GM18909 (cell line): ENCODE measurements around the gene PPP1CB.

ENCODE experiments used
- ATAC-seq: cut with Tn5 transposase; IDR thresholded peaks from one replicate; pipeline ENCODE4 v1.9.1; 2021; ENCODE audit warnings: mild to moderate bottlenecking; ENCODE audit not compliant: unreplicated experiment, poor library complexity

The PPP1CB gene

DNA sequence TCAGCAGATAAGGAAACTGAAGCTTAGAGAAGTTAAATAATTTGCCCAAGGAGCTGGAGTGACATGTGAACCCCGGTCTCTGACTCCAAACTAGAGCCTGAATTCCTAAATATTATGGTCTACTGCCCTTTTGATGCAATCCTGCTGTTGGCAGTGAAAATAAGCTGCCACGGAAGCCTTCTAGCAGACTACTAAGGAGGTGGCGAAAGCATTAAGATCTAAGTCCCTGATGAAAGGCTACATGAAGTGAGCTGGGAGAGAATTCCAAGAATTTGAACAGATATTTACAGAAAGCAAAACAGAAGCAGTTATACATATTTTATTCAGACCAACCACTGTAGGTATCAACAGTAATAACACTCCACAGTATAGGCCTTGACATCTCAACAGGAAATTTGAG lies 90.4 kb downstream of the PPP1CB start:
- no peak for ATAC-seq
